Endothelial cell of umbilical vein (primary cell): ENCODE results near the gene ZNF670.

ENCODE experiments used
- EZH2 ChIP-seq: IDR thresholded peaks from 2 replicates; pipeline ENCODE4 v1.6.1; 2012; ENCODE audit warnings: borderline replicate concordance, low read depth, mild to moderate bottlenecking, moderate library complexity, low read length, inconsistent platforms; ENCODE audit not compliant: severe bottlenecking
- JUN ChIP-seq: IDR thresholded peaks from 2 replicates; pipeline ENCODE4 v1.6.1; 2011; ENCODE audit warnings: borderline replicate concordance, low read depth; ENCODE audit not compliant: insufficient read length, insufficient read depth
- MYC ChIP-seq: IDR thresholded peaks from one replicate; pipeline ENCODE4 v1.6.1; 2011; ENCODE audit warnings: mild to moderate bottlenecking, low read depth, low read length
- POLR2A ChIP-seq: IDR thresholded peaks from 2 replicates; pipeline ENCODE4 v1.6.1; 2012; ENCODE audit warnings: low read depth, mild to moderate bottlenecking, control low read depth, low read length
- POLR2AphosphoS5 ChIP-seq: IDR thresholded peaks from 2 replicates; pipeline ENCODE4 v1.6.1; 2012; ENCODE audit warnings: low read depth, mild to moderate bottlenecking, control low read depth, low read length, moderate library complexity; ENCODE audit not compliant: insufficient read depth
- TF ChIP-seq, protein P1 (sequence below), 2 donors: IDR thresholded peaks; 1 replicate in 1 of 2; 2 replicates in 1 of 2; pipeline ENCODE4 v1.5.1; 2011; ENCODE audit warnings: low read length in 2 of 2, mild to moderate bottlenecking in 2 of 2, moderate library complexity in 2 of 2, control low read depth in 1 of 2, inconsistent platforms in 1 of 2, low read depth in 1 of 2; ENCODE audit not compliant: insufficient read depth in 1 of 2; ENCODE audit errors: extremely low read depth in 1 of 2

DNA sequence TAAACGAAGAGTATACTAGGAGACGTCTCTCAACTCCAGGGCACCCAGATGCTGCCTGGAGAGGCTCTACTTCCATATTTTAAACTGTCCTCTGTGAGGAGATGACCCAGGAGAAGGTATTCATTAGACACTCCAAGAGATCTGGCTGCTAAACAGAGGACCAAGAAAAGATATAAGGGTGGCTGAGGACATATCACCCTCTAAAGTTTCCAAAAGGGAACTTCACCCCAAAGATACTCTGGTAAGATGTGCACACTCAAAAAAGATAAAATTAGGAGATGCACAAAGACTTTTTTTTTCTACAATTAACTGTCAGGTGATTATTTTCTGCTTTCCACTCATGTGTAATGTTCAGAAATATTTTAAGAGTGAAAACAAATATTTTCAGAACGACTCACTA lies 1.4 kb downstream of the ZNF670 start:
- no peak for TF ChIP-seq POLR2A
- TF ChIP-seq, protein P1, sequence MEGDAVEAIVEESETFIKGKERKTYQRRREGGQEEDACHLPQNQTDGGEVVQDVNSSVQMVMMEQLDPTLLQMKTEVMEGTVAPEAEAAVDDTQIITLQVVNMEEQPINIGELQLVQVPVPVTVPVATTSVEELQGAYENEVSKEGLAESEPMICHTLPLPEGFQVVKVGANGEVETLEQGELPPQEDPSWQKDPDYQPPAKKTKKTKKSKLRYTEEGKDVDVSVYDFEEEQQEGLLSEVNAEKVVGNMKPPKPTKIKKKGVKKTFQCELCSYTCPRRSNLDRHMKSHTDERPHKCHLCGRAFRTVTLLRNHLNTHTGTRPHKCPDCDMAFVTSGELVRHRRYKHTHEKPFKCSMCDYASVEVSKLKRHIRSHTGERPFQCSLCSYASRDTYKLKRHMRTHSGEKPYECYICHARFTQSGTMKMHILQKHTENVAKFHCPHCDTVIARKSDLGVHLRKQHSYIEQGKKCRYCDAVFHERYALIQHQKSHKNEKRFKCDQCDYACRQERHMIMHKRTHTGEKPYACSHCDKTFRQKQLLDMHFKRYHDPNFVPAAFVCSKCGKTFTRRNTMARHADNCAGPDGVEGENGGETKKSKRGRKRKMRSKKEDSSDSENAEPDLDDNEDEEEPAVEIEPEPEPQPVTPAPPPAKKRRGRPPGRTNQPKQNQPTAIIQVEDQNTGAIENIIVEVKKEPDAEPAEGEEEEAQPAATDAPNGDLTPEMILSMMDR (IDR thresholded peaks at IDR 0.05; ENCODE audit: extremely low read depth in 1 of 2, insufficient read depth in 1 of 2, low read depth in 1 of 2, low read length in 2 of 2): no peak
- TF ChIP-seq JUN: no peak
- no peak for TF ChIP-seq POLR2AphosphoS5
- no peak for TF ChIP-seq MYC
- no peak for TF ChIP-seq EZH2
